CD4-positive, alpha-beta T cell treated with Interleukin-15 for 1 hour (primary cell): ENCODE data around the gene USP6NL.
"Not testable (repeated sequence)": the region's sequence is repeated elsewhere in the genome, so short reads cannot be mapped to it uniquely, and the experiment has no call there.

Experiments used
- DNase-seq: peaks from one replicate; pipeline ENCODE4 v3.0.0-alpha.2; 2020

Gene USP6NL

GRCh38 chr10:11441151-11441535, 170.3 kb downstream of the USP6NL start:
- DNase-seq, result no peak

- DNase-seq, result no peak
Measured at GRCh38 chr10:11440250-11441150, 170.9 kb downstream of the USP6NL start.

GRCh38 chr10:11439523-11440053, 171.9 kb downstream of the USP6NL start:
- no peak for DNase-seq

GRCh38 chr10:11437391-11438142, 173.9 kb downstream of the USP6NL start:
- DNase-seq, result no peak

- DNase-seq, result not testable (repeated sequence)
Measured at GRCh38 chr10:11436445-11436844, 175.0 kb downstream of the USP6NL start.

GRCh38 chr10:11435581-11435981, 175.9 kb downstream of the USP6NL start:
- no peak for DNase-seq

GRCh38 chr10:11434324-11434723, 177.1 kb downstream of the USP6NL start:
- no peak for DNase-seq

GRCh38 chr10:11433657-11434056, 177.8 kb downstream of the USP6NL start:
- no peak for DNase-seq

GRCh38 chr10:11431216-11431555, 180.3 kb downstream of the USP6NL start:
- no peak for DNase-seq

- DNase-seq, result no peak
Measured at GRCh38 chr10:11430421-11431215, 180.8 kb downstream of the USP6NL start.

- DNase-seq, result no peak
Measured at GRCh38 chr10:11429439-11430052, 181.9 kb downstream of the USP6NL start.

- DNase-seq, result no peak
Measured at GRCh38 chr10:11425676-11426075, 185.8 kb downstream of the USP6NL start.

- no peak for DNase-seq
Measured at GRCh38 chr10:11425296-11425610, 186.2 kb downstream of the USP6NL start.

- no peak for DNase-seq
Measured at GRCh38 chr10:11424456-11425295, 186.8 kb downstream of the USP6NL start.

GRCh38 chr10:11416974-11417373, 194.5 kb downstream of the USP6NL start:
- DNase-seq, result no peak

- DNase-seq, result no peak
Measured at GRCh38 chr10:11415095-11415494, 196.4 kb downstream of the USP6NL start.

- no peak for DNase-seq
Measured at GRCh38 chr10:11414314-11415038, 197.0 kb downstream of the USP6NL start.

GRCh38 chr10:11411926-11412545, 199.4 kb downstream of the USP6NL start:
- no peak for DNase-seq

GRCh38 chr10:11409357-11409756, 202.1 kb downstream of the USP6NL start:
- no peak for DNase-seq

- DNase-seq, result no peak
Measured at GRCh38 chr10:11407939-11408338, 203.5 kb downstream of the USP6NL start.

GRCh38 chr10:11406746-11407145, 204.7 kb downstream of the USP6NL start:
- DNase-seq, result no peak
